Neuronal stem cell (in vitro differentiated cells): ENCODE measurements around the gene STK32B.
A peak's percentile ranks its signal among the peaks of the same experiment; 100 is the strongest.

Experiments
- DNase-seq: peaks from one replicate; pipeline ENCODE4 v3.0.0-alpha.2; 2013; ENCODE audit warnings: low spot score
- H2AFZ ChIP-seq: one replicate; pipeline ENCODE4 v1.6.1; 2013; ENCODE audit warnings: mild to moderate bottlenecking, low read length, inconsistent platforms
- H2AK5ac ChIP-seq: 2 replicates; pipeline ENCODE4 v1.6.1; 2013; ENCODE audit warnings: low read depth, mild to moderate bottlenecking, inconsistent platforms, low read length, moderate library complexity, mixed read lengths
- H2BK120ac ChIP-seq: 2 replicates; pipeline ENCODE4 v1.6.1; 2013; ENCODE audit warnings: low read depth, mild to moderate bottlenecking, inconsistent platforms, low read length, moderate library complexity, mixed read lengths
- H2BK12ac ChIP-seq: one replicate; pipeline ENCODE4 v1.6.1; 2013; ENCODE audit warnings: low read length, inconsistent platforms
- H2BK15ac ChIP-seq: 2 replicates; pipeline ENCODE4 v1.6.1; 2013; ENCODE audit warnings: mild to moderate bottlenecking, low read length, inconsistent platforms, mixed read lengths
- H2BK5ac ChIP-seq: one replicate; pipeline ENCODE4 v1.6.1; 2013; ENCODE audit warnings: inconsistent platforms, mild to moderate bottlenecking, low read length, moderate library complexity
- H3K14ac ChIP-seq: one replicate; pipeline ENCODE4 v1.6.1; 2013; ENCODE audit warnings: low read length, inconsistent platforms
- H3K18ac ChIP-seq: 2 replicates; pipeline ENCODE4 v1.6.1; 2013; ENCODE audit warnings: low read length, inconsistent platforms
- H3K23ac ChIP-seq: 2 replicates; pipeline ENCODE4 v1.6.1; 2013; ENCODE audit warnings: low read depth, mild to moderate bottlenecking, mixed read lengths, low read length, inconsistent platforms; ENCODE audit not compliant: poor library complexity
- H3K27ac ChIP-seq: replicated peaks from 3 replicates; pipeline ENCODE4 v1.5.1; 2013; ENCODE audit warnings: low read length, inconsistent platforms
- H3K27me3 ChIP-seq, 3 experiments: 2 replicates each; pipeline ENCODE4 v1.6.1; 2013; ENCODE audit warnings: low read length in 3 of 3, mild to moderate bottlenecking in 2 of 3, inconsistent platforms in 1 of 3, low read depth in 1 of 3, mixed read lengths in 1 of 3, moderate library complexity in 1 of 3; ENCODE audit not compliant: control insufficient read depth in 3 of 3, insufficient read depth in 3 of 3
- H3K36me3 ChIP-seq, 2 donors: replicated peaks in 1 of 2; 2 replicates each; pipeline ENCODE4 v1.6.1; 2013; ENCODE audit warnings: low read length in 2 of 2; ENCODE audit not compliant: control insufficient read depth in 2 of 2, insufficient read depth in 2 of 2
- H3K4ac ChIP-seq: 2 replicates; pipeline ENCODE4 v1.6.1; 2013; ENCODE audit warnings: inconsistent platforms, mild to moderate bottlenecking, low read length, moderate library complexity
- H3K4me1 ChIP-seq, 2 donors: 1 replicate in 1 of 2; 2 replicates in 1 of 2; pipeline ENCODE4 v1.6.1; 2013; ENCODE audit warnings: low read length in 2 of 2, low read depth in 1 of 2; ENCODE audit not compliant: control insufficient read depth in 2 of 2, insufficient read depth in 1 of 2
- H3K4me2 ChIP-seq: one replicate; pipeline ENCODE4 v1.6.1; 2013; ENCODE audit warnings: mild to moderate bottlenecking, low read length, inconsistent platforms; ENCODE audit not compliant: insufficient read depth, poor library complexity, severe bottlenecking
- H3K4me3 ChIP-seq, 2 donors: 2 replicates each; pipeline ENCODE4 v1.5.1; 2013; ENCODE audit warnings: low read length in 2 of 2, mild to moderate bottlenecking in 2 of 2, inconsistent platforms in 1 of 2, moderate library complexity in 1 of 2
- H3K79me1 ChIP-seq: one replicate; pipeline ENCODE4 v1.6.1; 2013; ENCODE audit warnings: low read depth, mild to moderate bottlenecking, inconsistent platforms, low read length, moderate library complexity
- H3K9ac ChIP-seq: one replicate; pipeline ENCODE4 v1.6.1; 2013; ENCODE audit warnings: mild to moderate bottlenecking, low read depth, low read length, inconsistent platforms; ENCODE audit not compliant: poor library complexity
- H3K9me3 ChIP-seq, 2 donors: replicated peaks in 1 of 2; 2 replicates each; pipeline versions ENCODE3 to v1.6.1; 2013; ENCODE audit warnings: low read length in 2 of 2, mild to moderate bottlenecking in 2 of 2, inconsistent platforms in 1 of 2, low read depth in 1 of 2, mixed read lengths in 1 of 2, moderate library complexity in 1 of 2; ENCODE audit not compliant: control insufficient read depth in 2 of 2, insufficient read depth in 1 of 2
- H4K8ac ChIP-seq: one replicate; pipeline ENCODE4 v1.6.1; 2013; ENCODE audit warnings: low read depth, mild to moderate bottlenecking, inconsistent platforms, low read length, moderate library complexity
- H4K91ac ChIP-seq: one replicate; pipeline ENCODE4 v1.6.1; 2013; ENCODE audit warnings: low read length, low read depth, mild to moderate bottlenecking, inconsistent platforms; ENCODE audit not compliant: poor library complexity
- WGBS, 2 donors: extraction: QIAGEN DNeasy Blood & Tissue Kit; methylation state at CpG; one replicate each; pipeline ENCODE4 v1.1.7; 2013; ENCODE audit warnings: missing lambda C conversion rate in 2 of 2, mixed read lengths in 1 of 2; ENCODE audit not compliant: insufficient read length in 2 of 2, insufficient replicate concordance in 1 of 2; ENCODE audit errors: extremely low coverage in 2 of 2; 5-methylcytosine and 5-hydroxymethylcytosine counted together

STK32B gene

GRCh38 chr4:5138389-5138788, 87.1 kb downstream of the STK32B start:
- H3K4me2 ChIP-seq, result no peak overlapping the region
- no peak overlapping the region for H4K91ac ChIP-seq
- no peak overlapping the region for H2AFZ ChIP-seq
- no peak overlapping the region for H2AK5ac ChIP-seq
- H3K4me3 ChIP-seq, result no peak overlapping the region
- H3K4ac ChIP-seq, result no peak overlapping the region
- no peak overlapping the region for H2BK120ac ChIP-seq
- no peak overlapping the region for H2BK12ac ChIP-seq
- H3K27ac ChIP-seq, result no peak overlapping the region
- H2BK15ac ChIP-seq, result no peak overlapping the region
- peaks cover 0 to 3% (median 0%) of the 10 kb centered on the region in 3 experiments for H3K27me3 ChIP-seq
- H4K8ac ChIP-seq, result no peak overlapping the region
- H3K79me1 ChIP-seq, result no peaks in the 10 kb centered on the region
- DNase-seq, result no peak
- peaks cover 0 to 2% of the 10 kb centered on the region in 2 donors for H3K4me1 ChIP-seq
- H2BK5ac ChIP-seq, result no peak overlapping the region
- H3K36me3 ChIP-seq, result no peaks in the 10 kb centered on the region
- no CpG with 5 or more reads among the region's 3 CpGs for WGBS, 2 donors
- H3K18ac ChIP-seq, result no peak overlapping the region
- no peak overlapping the region for H3K9ac ChIP-seq
- H3K9me3 ChIP-seq, result no peaks in the 10 kb centered on the region
- H3K14ac ChIP-seq, result no peak overlapping the region
- peak overlapping the region; percentile 45 for H3K23ac ChIP-seq

- Histone ChIP-seq H4K8ac (no peak overlapping the region), H3K9me3 (no peaks in the 10 kb centered on the region), H3K36me3 (no peaks in the 10 kb centered on the region), H3K4me1 (no peaks in the 10 kb centered on the region), H3K18ac (no peak overlapping the region), H4K91ac (no peak overlapping the region), H2BK12ac (no peak overlapping the region), H3K4ac (no peak overlapping the region), H3K4me3 (no peak overlapping the region), H2BK120ac (no peak overlapping the region), H3K9ac (no peak overlapping the region), H3K79me1 (no peaks in the 10 kb centered on the region), H3K23ac (no peak overlapping the region), H3K14ac (no peak overlapping the region), H3K4me2 (no peak overlapping the region), H2AFZ (no peak overlapping the region), H2BK15ac (no peak overlapping the region), H2BK5ac (no peak overlapping the region), H3K27ac (no peak overlapping the region), H2AK5ac (no peak overlapping the region), H3K27me3 (peaks cover 0 to 3% (median 0%) of the 10 kb centered on the region in 3 experiments)
- WGBS, 2 donors, result no CpG with 5 or more reads among the region's 2 CpGs
- no peak for DNase-seq
These were observed 87.9 kb downstream of the STK32B start for GRCh38 chr4:5139141-5139540.

GRCh38 chr4:5141802-5142201, 90.5 kb downstream of the STK32B start:
- Histone ChIP-seq H2BK15ac (no peak overlapping the region), H3K79me1 (no peaks in the 10 kb centered on the region), H3K36me3 (no peaks in the 10 kb centered on the region), H3K4ac (no peak overlapping the region), H3K27me3 (no peaks in the 10 kb centered on the region), H3K23ac (no peak overlapping the region), H3K18ac (no peak overlapping the region), H3K9ac (no peak overlapping the region), H2BK5ac (no peak overlapping the region), H3K4me3 (no peak overlapping the region), H2BK12ac (no peak overlapping the region), H2AK5ac (no peak overlapping the region), H3K27ac (no peak overlapping the region), H3K14ac (no peak overlapping the region), H2BK120ac (no peak overlapping the region), H3K4me2 (no peak overlapping the region), H4K8ac (no peak overlapping the region), H3K9me3 (no peaks in the 10 kb centered on the region), H4K91ac (no peak overlapping the region), H3K4me1 (no peaks in the 10 kb centered on the region), H2AFZ (no peak overlapping the region)
- no CpG with 5 or more reads among the region's 4 CpGs for WGBS, 2 donors
- no peak for DNase-seq

GRCh38 chr4:5142726-5143125, 91.4 kb downstream of the STK32B start:
- Histone ChIP-seq H3K23ac (no peak overlapping the region), H2BK12ac (no peak overlapping the region), H3K79me1 (no peaks in the 10 kb centered on the region), H3K9ac (no peak overlapping the region), H3K4ac (no peak overlapping the region), H3K9me3 (no peaks in the 10 kb centered on the region), H3K4me2 (no peak overlapping the region), H3K4me1 (no peaks in the 10 kb centered on the region), H2AFZ (no peak overlapping the region), H3K4me3 (no peak overlapping the region), H4K91ac (no peak overlapping the region), H4K8ac (no peak overlapping the region), H3K36me3 (no peaks in the 10 kb centered on the region), H2AK5ac (no peak overlapping the region), H2BK5ac (no peak overlapping the region), H3K14ac (no peak overlapping the region), H2BK15ac (no peak overlapping the region), H3K27me3 (no peaks in the 10 kb centered on the region), H2BK120ac (no peak overlapping the region), H3K27ac (no peak overlapping the region), H3K18ac (no peak overlapping the region)
- WGBS, 2 donors, result no CpG with 5 or more reads among the region's 3 CpGs
- peak; percentile 14 for DNase-seq
